Thyroid gland (tissue), 4 donors: Measurements from ENCODE around the gene NFASC. TPM values are rescaled to one million over a fixed set of nuclear protein-coding genes. Genes with fewer than 3 reads are reported as not detected.

Experiments used
- DNase-seq, 2 donors: peaks; one replicate each; pipeline ENCODE4 v3.0.0-alpha.2; 2019
- H3K27ac ChIP-seq, 3 donors: fragments of 200-600 bp; sonication (generic); 1 replicate in 2 of 3; 2 replicates in 1 of 3; pipeline ENCODE4 v1.5.1; 2016 to 2019; ENCODE audit warnings: mild to moderate bottlenecking in 1 of 3, moderate library complexity in 1 of 3
- H3K27me3 ChIP-seq: fragments of 200-600 bp; sonication (generic); one replicate; pipeline ENCODE4 v1.5.1; 2019
- H3K36me3 ChIP-seq, 2 donors: fragments of 200-600 bp; sonication (generic); one replicate each; pipeline ENCODE4 v1.5.1; 2016 to 2019
- H3K4me1 ChIP-seq, 2 donors: fragments of 200-600 bp; sonication (generic); one replicate each; pipeline ENCODE4 v1.5.1; 2017 to 2019
- H3K4me3 ChIP-seq, 3 donors: fragments of 200-600 bp; sonication (generic); replicated peaks in 1 of 3; 1 replicate in 2 of 3; 2 replicates in 1 of 3; pipeline ENCODE4 v1.5.1; 2016; ENCODE audit warnings: mild to moderate bottlenecking in 1 of 3
- H3K9me3 ChIP-seq: fragments of 200-600 bp; sonication (generic); one replicate; pipeline ENCODE4 v1.5.1; 2017
- CTCF ChIP-seq, 6 experiments: fragments of 200-600 bp in 3 of 6; fragments of 450-650 bp in 3 of 6; sonication (generic) in 3 of 6; IDR thresholded peaks; one replicate each; pipeline ENCODE4 v1.5.1; 2016 to 2019; ENCODE audit warnings: antibody characterized with exemption in 6 of 6, mild to moderate bottlenecking in 2 of 6, inconsistent platforms in 1 of 6, moderate library complexity in 1 of 6
- POLR2A ChIP-seq, 2 donors: fragments of 450-650 bp; IDR thresholded peaks; one replicate each; pipeline ENCODE4 v1.6.1; 2017; ENCODE audit warnings: antibody characterized with exemption in 2 of 2, mild to moderate bottlenecking in 2 of 2, moderate library complexity in 1 of 2
- WGBS, 2 donors: methylation state at CpG; one replicate each; pipeline ENCODE4 v1.1.5; 2017; 5-methylcytosine and 5-hydroxymethylcytosine counted together
- intact Hi-C: fragments of 100-400 bp; cut with DNase I; formaldehyde crosslinking; loops from one replicate; pipeline ENCODE4 v1.15.1; 2023
- total RNA-seq, 4 donors: library from RNA; depleted of rRNA; stranded (reverse); fragments of >200 nt; gene quantifications; one replicate each; pipeline ENCODE4 v1.2.3, GENCODE V29; 2016

Gene NFASC
- total RNA-seq, 4 donors from 2014 or later, result 3.6 to 9.4 (median 3.9) TPM

- H3K27ac ChIP-seq, result no peak overlapping the region
- no peaks in the 10 kb centered on the region for H3K36me3 ChIP-seq
- intact Hi-C loops, result no loop called here
- WGBS, 2 donors, result 95 to 97% methylated on average over 7 to 9 of the region's 9 CpGs
- H3K4me1 ChIP-seq, result no peaks in the 10 kb centered on the region
- DNase-seq, result no peak
- no peaks in the 10 kb centered on the region for H3K27me3 ChIP-seq
- H3K4me3 ChIP-seq, result no peak overlapping the region
- H3K9me3 ChIP-seq, result no peaks in the 10 kb centered on the region
- TF ChIP-seq POLR2A (IDR thresholded peaks at IDR 0.05) (no peak), CTCF (IDR thresholded peaks at IDR 0.05) (no peak)
These were observed 177.7 kb downstream of the NFASC start for GRCh38 chr1:205048382-205048781.

- intact Hi-C loops, result no loop called here
- no peaks in the 10 kb centered on the region for H3K36me3 ChIP-seq
- TF ChIP-seq POLR2A (IDR thresholded peaks at IDR 0.05) (no peak), CTCF (IDR thresholded peaks at IDR 0.05) (no peak)
- no peak for DNase-seq
- H3K4me1 ChIP-seq, result no peaks in the 10 kb centered on the region
- no peak overlapping the region for H3K4me3 ChIP-seq
- no peaks in the 10 kb centered on the region for H3K27me3 ChIP-seq
- H3K27ac ChIP-seq, result no peak overlapping the region
- 68% methylated on average over 6 of the region's 6 CpGs for WGBS, 2 donors
- no peaks in the 10 kb centered on the region for H3K9me3 ChIP-seq
These were observed 178.8 kb downstream of the NFASC start for GRCh38 chr1:205049479-205049878.

GRCh38 chr1:205052690-205053089 lies 182.0 kb downstream of the NFASC start:
- intact Hi-C loops, result no loop called here
- DNase-seq, result no peak
- no peak overlapping the region for H3K27ac ChIP-seq
- 76 to 82% methylated on average over 11 of the region's 11 CpGs for WGBS, 2 donors
- H3K9me3 ChIP-seq, result no peaks in the 10 kb centered on the region
- TF ChIP-seq CTCF (IDR thresholded peaks at IDR 0.05) (no peak), POLR2A (IDR thresholded peaks at IDR 0.05) (no peak)
- no peak overlapping the region for H3K4me3 ChIP-seq
- H3K4me1 ChIP-seq, result no peaks in the 10 kb centered on the region
- no peaks in the 10 kb centered on the region for H3K27me3 ChIP-seq
- no peaks in the 10 kb centered on the region for H3K36me3 ChIP-seq

GRCh38 chr1:205053296-205053695 lies 182.6 kb downstream of the NFASC start:
- Histone ChIP-seq H3K27ac (no peak overlapping the region), H3K9me3 (no peaks in the 10 kb centered on the region), H3K4me3 (no peak overlapping the region), H3K36me3 (no peaks in the 10 kb centered on the region), H3K4me1 (no peaks in the 10 kb centered on the region), H3K27me3 (no peaks in the 10 kb centered on the region)
- WGBS, 2 donors, result 91 to 97% methylated on average over 5 of the region's 5 CpGs
- TF ChIP-seq CTCF (IDR thresholded peaks at IDR 0.05), result no peak
- TF ChIP-seq POLR2A (IDR thresholded peaks at IDR 0.05), result no peak
- intact Hi-C loops, result no loop called here
- DNase-seq, result no peak

GRCh38 chr1:205054013-205054412 lies 183.4 kb downstream of the NFASC start:
- Histone ChIP-seq H3K27ac (no peak overlapping the region), H3K4me1 (no peaks in the 10 kb centered on the region), H3K4me3 (no peak overlapping the region), H3K9me3 (no peaks in the 10 kb centered on the region), H3K36me3 (no peaks in the 10 kb centered on the region), H3K27me3 (no peaks in the 10 kb centered on the region)
- TF ChIP-seq POLR2A (IDR thresholded peaks at IDR 0.05), result no peak
- DNase-seq, result no peak
- intact Hi-C loops, result no loop called here
- WGBS, 2 donors, result 39 to 50% methylated on average over 7 of the region's 7 CpGs

- H3K4me3 ChIP-seq, result no peak overlapping the region
- DNase-seq, result no peak
- no peaks in the 10 kb centered on the region for H3K4me1 ChIP-seq
- H3K27me3 ChIP-seq, result no peaks in the 10 kb centered on the region
- H3K27ac ChIP-seq, result no peak overlapping the region
- H3K36me3 ChIP-seq, result no peaks in the 10 kb centered on the region
- no peak for TF ChIP-seq POLR2A (IDR thresholded peaks at IDR 0.05)
- no peak for TF ChIP-seq CTCF (IDR thresholded peaks at IDR 0.05)
- H3K9me3 ChIP-seq, result no peaks in the 10 kb centered on the region
- intact Hi-C loops, result no loop called here
- 81 to 90% methylated on average over 12 to 13 of the region's 13 CpGs for WGBS, 2 donors
These were observed 185.5 kb downstream of the NFASC start for GRCh38 chr1:205056188-205056611.
